GM19351 (cell line): Measurements from ENCODE around the gene ERRFI1.

Experiments
- ATAC-seq: cut with Tn5 transposase; IDR thresholded peaks from one replicate; pipeline ENCODE4 v1.9.1; 2021; ENCODE audit warnings: mild to moderate bottlenecking, moderate library complexity; ENCODE audit not compliant: unreplicated experiment

Gene ERRFI1

GRCh38 chr1:8004803-8005573 lies 21.1 kb downstream of the ERRFI1 start:
- ATAC-seq = no peak

DNA sequence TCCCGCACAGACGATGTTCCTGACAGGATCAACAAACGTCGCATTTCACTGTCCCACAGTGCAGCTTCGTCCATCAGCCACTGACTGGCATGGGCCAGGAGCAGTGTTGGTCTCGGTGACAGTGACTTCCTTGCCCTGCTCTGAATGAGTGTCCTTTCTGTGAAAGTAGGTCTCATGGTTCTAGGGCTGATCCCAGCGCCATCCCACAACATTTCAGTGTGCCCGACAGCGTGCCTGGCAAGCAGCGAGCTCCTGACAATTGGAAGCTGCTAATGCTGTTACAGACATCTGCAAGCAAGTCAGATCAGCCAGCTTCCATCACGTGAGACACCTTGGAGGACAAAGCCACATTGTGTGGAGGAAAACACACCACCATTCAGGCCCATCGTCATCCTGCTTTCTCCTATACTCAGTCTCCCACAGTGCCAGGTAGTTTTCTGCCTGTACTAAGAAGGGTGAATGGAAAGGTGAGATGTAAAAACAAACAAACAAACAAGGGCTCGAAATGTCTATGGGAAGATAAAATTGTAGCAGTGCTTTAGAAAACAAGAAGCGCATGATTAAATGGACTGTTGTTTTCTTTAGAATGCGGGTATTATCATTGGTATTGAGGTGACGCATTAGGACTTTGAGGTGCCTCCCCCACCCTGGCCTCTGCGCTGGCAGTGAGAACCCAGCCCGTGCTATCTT lies 21.9 kb downstream of the ERRFI1 start:
- ATAC-seq = no peak

- ATAC-seq = no peak
Measured at GRCh38 chr1:8003438-8004112, 22.5 kb downstream of the ERRFI1 start.

GRCh38 chr1:8002921-8003320 lies 23.2 kb downstream of the ERRFI1 start:
- no peak for ATAC-seq

- no peak for ATAC-seq
Measured at GRCh38 chr1:8002329-8002910, 23.7 kb downstream of the ERRFI1 start.

- ATAC-seq = no peak
Measured at GRCh38 chr1:7995437-7995836, 30.7 kb downstream of the ERRFI1 start.

- ATAC-seq = no peak
Measured at GRCh38 chr1:7994827-7995226, 31.3 kb downstream of the ERRFI1 start.

DNA sequence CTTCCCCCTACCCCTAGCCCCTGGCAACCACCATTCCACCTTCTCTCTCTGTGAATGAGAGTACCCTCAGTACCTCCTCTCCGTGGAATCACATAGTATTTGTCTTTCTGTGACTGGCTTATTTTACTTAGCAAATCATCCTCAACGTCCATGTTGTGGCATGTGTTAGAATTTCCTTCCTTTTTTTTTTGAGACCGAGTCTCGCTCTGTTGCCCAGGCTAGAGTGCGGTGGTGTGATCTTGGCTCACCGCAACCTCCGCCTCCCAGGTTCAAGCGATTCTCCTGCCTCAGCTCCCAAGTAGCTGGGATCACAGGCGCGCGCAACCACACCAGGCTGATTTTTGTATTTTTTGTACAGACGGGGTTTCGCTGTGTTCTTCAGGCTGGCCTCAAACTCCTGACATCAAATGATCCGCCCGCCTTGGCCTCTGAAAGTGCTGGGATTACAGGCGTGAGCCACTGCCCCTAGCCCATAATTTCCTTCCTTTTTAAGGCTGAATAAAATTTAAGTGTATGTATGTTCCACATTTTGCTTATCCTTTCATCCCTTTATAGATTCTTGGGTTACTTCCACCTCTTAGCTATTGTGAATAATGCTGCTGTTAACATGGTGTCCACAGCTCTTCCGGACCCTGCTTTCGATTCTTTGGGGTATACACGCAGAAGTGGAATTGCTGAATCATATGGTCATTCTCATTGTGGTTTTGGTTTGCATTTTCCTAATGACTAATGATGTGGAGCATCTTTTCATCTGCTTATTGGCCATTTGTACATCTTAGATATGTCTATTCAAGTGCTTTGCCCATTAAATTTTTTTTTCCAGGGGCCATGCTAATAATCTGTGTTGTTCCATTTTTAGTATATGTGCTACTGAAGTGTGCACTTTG lies 32.3 kb downstream of the ERRFI1 start:
- ATAC-seq = peak; percentile 91

DNA sequence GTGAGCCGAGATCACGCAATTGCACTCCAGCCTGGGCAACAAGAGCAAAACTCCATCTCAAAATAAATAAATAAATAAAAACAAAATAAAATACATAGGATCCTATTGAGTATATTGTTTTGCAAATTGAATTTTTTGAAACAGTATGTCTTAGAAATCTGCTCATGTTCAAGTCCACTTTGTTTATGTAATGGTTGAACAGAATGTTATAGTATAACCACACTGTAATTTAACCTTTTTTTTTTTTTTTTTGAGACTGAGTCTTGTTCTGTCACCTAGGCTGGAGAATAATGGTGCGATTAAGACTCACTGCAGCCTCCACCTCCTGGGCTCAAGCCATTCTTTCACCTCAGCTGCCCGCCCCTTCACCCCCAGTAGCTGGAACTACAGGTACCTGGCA lies 33.2 kb downstream of the ERRFI1 start:
- no peak for ATAC-seq

- ATAC-seq = no peak
Measured at GRCh38 chr1:7991504-7992440, 34.3 kb downstream of the ERRFI1 start.

GRCh38 chr1:7989762-7990428 lies 36.2 kb downstream of the ERRFI1 start:
- ATAC-seq = no peak

- no peak for ATAC-seq
Measured at GRCh38 chr1:7988576-7988975, 37.5 kb downstream of the ERRFI1 start.

- ATAC-seq = no peak
Measured at GRCh38 chr1:7987528-7987927, 38.6 kb downstream of the ERRFI1 start.

DNA sequence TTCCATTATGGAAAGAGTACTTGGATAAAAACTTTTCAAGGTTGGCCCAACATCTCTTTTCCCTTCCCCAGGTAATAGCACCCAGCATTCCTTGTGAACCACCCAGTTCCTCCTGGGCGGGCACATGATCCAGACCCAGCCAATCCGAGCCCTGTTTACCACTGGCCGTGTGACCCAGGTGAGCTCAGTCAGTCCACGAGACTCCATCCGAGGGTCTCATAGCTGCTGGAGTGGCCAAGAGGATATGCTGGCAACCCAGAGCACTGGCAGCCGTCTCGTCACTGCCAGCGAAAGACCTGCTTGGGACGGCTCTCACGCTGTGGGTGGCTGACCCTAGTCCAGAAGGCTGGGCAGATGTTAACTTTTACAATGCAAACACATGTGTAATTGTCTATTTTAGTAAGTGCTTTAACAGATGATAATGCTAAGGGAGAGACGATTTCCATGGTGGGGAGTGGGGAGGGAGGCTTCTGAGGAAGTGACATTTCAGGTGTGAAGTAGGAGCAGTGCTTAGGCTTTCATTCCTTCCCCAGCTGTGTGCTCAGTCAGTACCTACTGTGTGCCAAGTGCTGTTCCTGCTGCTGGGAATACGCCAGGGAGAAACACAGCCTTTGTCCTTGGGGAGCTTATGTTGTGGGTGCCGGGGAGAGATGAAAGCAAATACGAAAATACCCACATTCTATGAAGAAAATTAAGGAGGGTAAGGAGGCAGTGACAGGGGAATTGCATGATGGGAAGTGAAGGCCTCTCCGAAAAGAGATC lies 40.1 kb downstream of the ERRFI1 start:
- ATAC-seq = no peak

- ATAC-seq = no peak
Measured at GRCh38 chr1:7984811-7985210, 41.3 kb downstream of the ERRFI1 start.

GRCh38 chr1:7983086-7983778 lies 42.9 kb downstream of the ERRFI1 start:
- no peak for ATAC-seq

DNA sequence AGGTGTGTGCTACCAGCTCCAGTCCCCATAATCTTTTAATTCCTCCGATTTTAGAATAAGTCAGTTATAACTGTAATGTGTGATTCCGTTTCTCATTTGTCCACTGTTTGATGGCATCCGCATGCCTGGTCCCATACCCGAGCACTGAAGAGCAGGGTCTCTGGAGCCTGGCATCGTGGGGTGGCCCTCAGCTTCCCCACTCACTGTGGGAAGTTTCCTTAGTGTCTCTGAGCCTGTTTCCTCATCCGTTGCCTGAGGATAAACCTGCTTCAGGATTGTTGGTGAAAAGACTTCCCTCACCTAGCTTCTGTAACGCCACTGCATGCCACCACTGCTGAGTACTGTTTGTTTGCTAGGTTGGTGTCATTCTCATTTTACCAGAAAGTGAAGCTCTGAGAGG lies 45.1 kb downstream of the ERRFI1 start:
- no peak for ATAC-seq
